HepG2 (cell line): ENCODE data around the gene TSN. TPM values are rescaled to one million over a fixed set of nuclear protein-coding genes. Genes with fewer than 3 reads are reported as not detected.
A peak's percentile ranks its signal among the peaks of the same experiment; 100 is the strongest.

Source experiments
- ARNT ChIP-seq: fragments of 450-650 bp; IDR thresholded peaks from 2 replicates; pipeline ENCODE4 v1.6.1; 2017
- ARNT2 ChIP-seq: sonication (generic); formaldehyde crosslinking; IDR thresholded peaks from 2 replicates; pipeline ENCODE4 v1.8.0; 2022; ENCODE audit warnings: mild to moderate bottlenecking, low read depth, missing genetic modification reagents, moderate library complexity
- GABPB1 ChIP-seq: IDR thresholded peaks from 2 replicates; pipeline ENCODE4 v1.6.1; 2016; ENCODE audit warnings: mild to moderate bottlenecking, missing genetic modification reagents, moderate library complexity, missing compliant biosample characterization
- HNRNPL ChIP-seq: fragments of 200-400 bp; formaldehyde crosslinking; IDR thresholded peaks from 2 replicates; pipeline ENCODE4 v1.6.1; 2017; ENCODE audit warnings: mild to moderate bottlenecking, low read depth, low read length
- MBD4 ChIP-seq: IDR thresholded peaks from 2 replicates; pipeline ENCODE4 v1.6.1; 2012; ENCODE audit warnings: low read length, inconsistent platforms, borderline replicate concordance
- MED1 ChIP-seq: sonication (generic); formaldehyde crosslinking; IDR thresholded peaks from 2 replicates; pipeline ENCODE4 v1.4.0; 2020; ENCODE audit warnings: missing genetic modification reagents
- MED8 ChIP-seq: sonication (generic); formaldehyde crosslinking; IDR thresholded peaks from 2 replicates; pipeline ENCODE4 v1.8.1; 2023; ENCODE audit warnings: mild to moderate bottlenecking, missing genetic modification reagents; ENCODE audit not compliant: insufficient replicate concordance
- NONO ChIP-seq, 2 experiments: fragments of 450-650 bp in 1 of 2; sonication (generic) in 1 of 2; formaldehyde crosslinking in 1 of 2; IDR thresholded peaks in 1 of 2; conservative IDR thresholded peaks in 1 of 2; 2 replicates each; pipeline versions ENCODE4 v1.6.1 to v1.8.0; 2017 to 2022; ENCODE audit warnings: mild to moderate bottlenecking in 1 of 2, missing genetic modification reagents in 1 of 2, moderate library complexity in 1 of 2
- RBM39 ChIP-seq: fragments of 200-400 bp; formaldehyde crosslinking; IDR thresholded peaks from one replicate; pipeline ENCODE4 v1.6.1; 2018; ENCODE audit warnings: antibody characterized with exemption, mild to moderate bottlenecking, low read depth, low read length; ENCODE audit not compliant: poor library complexity, severe bottlenecking
- SATB2 ChIP-seq: sonication (generic); formaldehyde crosslinking; IDR thresholded peaks from 2 replicates; pipeline ENCODE4 v1.5.0; 2020; ENCODE audit warnings: missing genetic modification reagents
- TBP ChIP-seq: sonication (generic); formaldehyde crosslinking; IDR thresholded peaks from 2 replicates; pipeline ENCODE4 v1.5.0; 2020; ENCODE audit warnings: missing genetic modification reagents
- TFAP4 ChIP-seq: sonication (generic); IDR thresholded peaks from 2 replicates; pipeline ENCODE4 v1.6.1; 2016; ENCODE audit warnings: low read depth, borderline replicate concordance
- ZBTB38 ChIP-seq: sonication (generic); formaldehyde crosslinking; IDR thresholded peaks from 2 replicates; pipeline ENCODE4 v1.5.1; 2020; ENCODE audit warnings: mild to moderate bottlenecking, missing genetic modification reagents
- ZFP37 ChIP-seq: sonication (generic); formaldehyde crosslinking; IDR thresholded peaks from 2 replicates; pipeline ENCODE4 v1.4.0; 2020; ENCODE audit warnings: missing genetic modification reagents, borderline replicate concordance
- ZMYM3 ChIP-seq: sonication (generic); formaldehyde crosslinking; IDR thresholded peaks from 2 replicates; pipeline ENCODE4 v1.5.1; 2020; ENCODE audit warnings: mild to moderate bottlenecking, missing genetic modification reagents
- ZNF446 ChIP-seq: sonication (generic); formaldehyde crosslinking; IDR thresholded peaks from 2 replicates; pipeline ENCODE4 v1.5.0; 2020; ENCODE audit warnings: mild to moderate bottlenecking, missing genetic modification reagents
- ZNF619 ChIP-seq: sonication (generic); formaldehyde crosslinking; IDR thresholded peaks from 2 replicates; pipeline ENCODE4 v1.4.0; 2020; ENCODE audit warnings: mild to moderate bottlenecking, missing genetic modification reagents
- ZNF766 ChIP-seq: sonication (generic); formaldehyde crosslinking; IDR thresholded peaks from 2 replicates; pipeline ENCODE4 v1.5.0; 2020; ENCODE audit warnings: missing genetic modification reagents, borderline replicate concordance
- ZSCAN12 ChIP-seq: sonication (generic); formaldehyde crosslinking; IDR thresholded peaks from 2 replicates; pipeline ENCODE4 v1.9.0; 2021; ENCODE audit warnings: mild to moderate bottlenecking, missing genetic modification reagents
- polyA plus RNA-seq, 8 experiments: library from polyadenylated mRNA; depleted of rRNA in 3 of 8; stranded (reverse) in 7 of 8; unstranded in 1 of 8; fragments of >200 nt; fragmentation: Illumina TruSeq in 4 of 8; extraction: Trizol in 4 of 8; gene quantifications; 2 replicates each; pipeline versions ENCODE4 v1.2.1 to v1.2.3, GENCODE V29; 2011 to 2016; ENCODE audit warnings: low read depth in 4 of 8, missing spikeins in 1 of 8, mixed read lengths in 1 of 8; ENCODE audit not compliant: insufficient read depth in 1 of 8
- total RNA-seq, 5 experiments: library from RNA; depleted of rRNA; stranded (reverse); fragments of >200 nt; fragmentation: Illumina TruSeq; extraction: Trizol; gene quantifications; 2 replicates each; pipeline ENCODE4 v1.2.3, GENCODE V29; 2016; ENCODE audit warnings: low read depth in 1 of 5
- TF ChIP-seq, protein P1 (sequence below): sonication (generic); formaldehyde crosslinking; IDR thresholded peaks from 2 replicates; pipeline ENCODE4 v1.8.0; 2022; ENCODE audit warnings: missing genetic modification reagents, mild to moderate bottlenecking, inconsistent platforms, borderline replicate concordance
- TF ChIP-seq, protein P2 (sequence below): sonication (generic); formaldehyde crosslinking; IDR thresholded peaks from 2 replicates; pipeline ENCODE4 v1.4.0; 2020; ENCODE audit warnings: mild to moderate bottlenecking, missing genetic modification reagents
- TF ChIP-seq, protein P3 (sequence below): sonication (generic); formaldehyde crosslinking; IDR thresholded peaks from 2 replicates; pipeline ENCODE4 v1.4.0; 2020; ENCODE audit warnings: mild to moderate bottlenecking, low read depth, missing genetic modification reagents
- TF ChIP-seq, protein P4 (sequence below): sonication (generic); formaldehyde crosslinking; IDR thresholded peaks from 2 replicates; pipeline ENCODE4 v1.4.0; 2020; ENCODE audit warnings: missing genetic modification reagents

TSN gene
- total and polyA plus RNA-seq, 2 of the 13 experiments (the other 11 are each of a cell fraction or from before 2014, with no cell fraction given), result 56.4 to 115 TPM

GRCh38 chr2:121707344-121707919, 48.0 kb upstream of the TSN start (continued):
- TF ChIP-seq ZNF766 (CRISPR knock-in tag), result no peak
- no peak for TF ChIP-seq SATB2 (CRISPR knock-in tag)
- no peak for TF ChIP-seq ARNT
- peak; percentile 45; the same call in 1 of the 2 replicates for TF ChIP-seq TFAP4
- TF ChIP-seq RBM39, result no peak
- TF ChIP-seq HNRNPL, result no peak
- TF ChIP-seq MBD4, result no peak
- TF ChIP-seq, protein P1, sequence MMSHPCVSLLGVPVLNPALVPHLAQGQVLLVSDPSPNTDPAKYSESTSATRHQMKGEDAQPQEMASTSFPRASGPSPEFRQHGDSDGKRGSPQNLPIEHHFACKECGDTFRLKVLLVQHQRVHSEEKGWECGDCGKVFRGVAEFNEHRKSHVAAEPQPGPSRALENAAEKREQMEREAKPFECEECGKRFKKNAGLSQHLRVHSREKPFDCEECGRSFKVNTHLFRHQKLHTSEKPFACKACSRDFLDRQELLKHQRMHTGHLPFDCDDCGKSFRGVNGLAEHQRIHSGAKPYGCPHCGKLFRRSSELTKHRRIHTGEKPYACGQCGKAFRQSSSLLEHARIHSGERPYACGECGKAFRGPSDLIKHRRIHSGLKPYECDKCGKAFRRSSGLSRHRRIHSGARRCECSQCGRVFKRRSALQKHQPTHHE, result no peak
- TF ChIP-seq, protein P2, sequence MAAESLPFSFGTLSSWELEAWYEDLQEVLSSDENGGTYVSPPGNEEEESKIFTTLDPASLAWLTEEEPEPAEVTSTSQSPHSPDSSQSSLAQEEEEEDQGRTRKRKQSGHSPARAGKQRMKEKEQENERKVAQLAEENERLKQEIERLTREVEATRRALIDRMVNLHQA, result no peak
- TF ChIP-seq ZMYM3 (CRISPR knock-in tag), result no peak
- TF ChIP-seq ZNF446 (CRISPR knock-in tag), result no peak
- no peak for TF ChIP-seq ARNT2
- TF ChIP-seq ZFP37 (CRISPR knock-in tag), result no peak
- TF ChIP-seq GABPB1, result peak; percentile 28; the same call in 1 of the 2 replicates
- TF ChIP-seq NONO (IDR thresholded peaks at IDR 0.05), result no peak
- no peak for TF ChIP-seq NONO (CRISPR knock-in tag; conservative IDR thresholded peaks at IDR 0.05)
- TF ChIP-seq, protein P3, sequence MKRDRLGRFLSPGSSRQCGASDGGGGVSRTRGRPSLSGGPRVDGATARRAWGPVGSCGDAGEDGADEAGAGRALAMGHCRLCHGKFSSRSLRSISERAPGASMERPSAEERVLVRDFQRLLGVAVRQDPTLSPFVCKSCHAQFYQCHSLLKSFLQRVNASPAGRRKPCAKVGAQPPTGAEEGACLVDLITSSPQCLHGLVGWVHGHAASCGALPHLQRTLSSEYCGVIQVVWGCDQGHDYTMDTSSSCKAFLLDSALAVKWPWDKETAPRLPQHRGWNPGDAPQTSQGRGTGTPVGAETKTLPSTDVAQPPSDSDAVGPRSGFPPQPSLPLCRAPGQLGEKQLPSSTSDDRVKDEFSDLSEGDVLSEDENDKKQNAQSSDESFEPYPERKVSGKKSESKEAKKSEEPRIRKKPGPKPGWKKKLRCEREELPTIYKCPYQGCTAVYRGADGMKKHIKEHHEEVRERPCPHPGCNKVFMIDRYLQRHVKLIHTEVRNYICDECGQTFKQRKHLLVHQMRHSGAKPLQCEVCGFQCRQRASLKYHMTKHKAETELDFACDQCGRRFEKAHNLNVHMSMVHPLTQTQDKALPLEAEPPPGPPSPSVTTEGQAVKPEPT (CRISPR knock-in tag), result no peak
- no peak for TF ChIP-seq TBP (CRISPR knock-in tag)
- TF ChIP-seq, protein P4, sequence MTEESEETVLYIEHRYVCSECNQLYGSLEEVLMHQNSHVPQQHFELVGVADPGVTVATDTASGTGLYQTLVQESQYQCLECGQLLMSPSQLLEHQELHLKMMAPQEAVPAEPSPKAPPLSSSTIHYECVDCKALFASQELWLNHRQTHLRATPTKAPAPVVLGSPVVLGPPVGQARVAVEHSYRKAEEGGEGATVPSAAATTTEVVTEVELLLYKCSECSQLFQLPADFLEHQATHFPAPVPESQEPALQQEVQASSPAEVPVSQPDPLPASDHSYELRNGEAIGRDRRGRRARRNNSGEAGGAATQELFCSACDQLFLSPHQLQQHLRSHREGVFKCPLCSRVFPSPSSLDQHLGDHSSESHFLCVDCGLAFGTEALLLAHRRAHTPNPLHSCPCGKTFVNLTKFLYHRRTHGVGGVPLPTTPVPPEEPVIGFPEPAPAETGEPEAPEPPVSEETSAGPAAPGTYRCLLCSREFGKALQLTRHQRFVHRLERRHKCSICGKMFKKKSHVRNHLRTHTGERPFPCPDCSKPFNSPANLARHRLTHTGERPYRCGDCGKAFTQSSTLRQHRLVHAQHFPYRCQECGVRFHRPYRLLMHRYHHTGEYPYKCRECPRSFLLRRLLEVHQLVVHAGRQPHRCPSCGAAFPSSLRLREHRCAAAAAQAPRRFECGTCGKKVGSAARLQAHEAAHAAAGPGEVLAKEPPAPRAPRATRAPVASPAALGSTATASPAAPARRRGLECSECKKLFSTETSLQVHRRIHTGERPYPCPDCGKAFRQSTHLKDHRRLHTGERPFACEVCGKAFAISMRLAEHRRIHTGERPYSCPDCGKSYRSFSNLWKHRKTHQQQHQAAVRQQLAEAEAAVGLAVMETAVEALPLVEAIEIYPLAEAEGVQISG (CRISPR knock-in tag), result no peak
- no peak for TF ChIP-seq MED8 (CRISPR knock-in tag)
- no peak for TF ChIP-seq ZNF619 (CRISPR knock-in tag)
- peak; percentile 59; the same call in 1 of the 2 replicates for TF ChIP-seq MED1 (CRISPR knock-in tag)
- no peak for TF ChIP-seq ZSCAN12 (CRISPR knock-in tag)
- no peak for TF ChIP-seq ZBTB38
